BE2C (cell line): Measurements from ENCODE around the gene RGN.
"Not testable (repeated sequence)": the region's sequence is repeated elsewhere in the genome, so short reads cannot be mapped to it uniquely, and the experiment has no call there.

Experiments used
- DNase-seq: peaks from one replicate; pipeline ENCODE4 v3.0.0-alpha.2; 2020
- H3K27me3 ChIP-seq: fragments of 250-450 bp; sonication (Bioruptor Pico); 2 replicates; pipeline ENCODE4 v1.5.1; 2020; ENCODE audit warnings: mild to moderate bottlenecking
- H3K36me3 ChIP-seq: fragments of 250-450 bp; sonication (Bioruptor Pico); 2 replicates; pipeline ENCODE4 v1.5.1; 2020; ENCODE audit warnings: mild to moderate bottlenecking
- H3K4me1 ChIP-seq: fragments of 250-450 bp; sonication (Bioruptor Pico); 2 replicates; pipeline ENCODE4 v1.5.1; 2020
- H3K4me3 ChIP-seq: 2 replicates; pipeline ENCODE4 v1.5.1; 2011; ENCODE audit warnings: low read depth, low read length
- H3K9me3 ChIP-seq: fragments of 250-450 bp; sonication (Bioruptor Pico); 2 replicates; pipeline ENCODE4 v1.5.1; 2020
- TF ChIP-seq, protein P1 (sequence below): IDR thresholded peaks from 2 replicates; pipeline ENCODE4 v1.5.1; 2012; ENCODE audit warnings: mild to moderate bottlenecking, low read depth, low read length

Gene RGN

DNA sequence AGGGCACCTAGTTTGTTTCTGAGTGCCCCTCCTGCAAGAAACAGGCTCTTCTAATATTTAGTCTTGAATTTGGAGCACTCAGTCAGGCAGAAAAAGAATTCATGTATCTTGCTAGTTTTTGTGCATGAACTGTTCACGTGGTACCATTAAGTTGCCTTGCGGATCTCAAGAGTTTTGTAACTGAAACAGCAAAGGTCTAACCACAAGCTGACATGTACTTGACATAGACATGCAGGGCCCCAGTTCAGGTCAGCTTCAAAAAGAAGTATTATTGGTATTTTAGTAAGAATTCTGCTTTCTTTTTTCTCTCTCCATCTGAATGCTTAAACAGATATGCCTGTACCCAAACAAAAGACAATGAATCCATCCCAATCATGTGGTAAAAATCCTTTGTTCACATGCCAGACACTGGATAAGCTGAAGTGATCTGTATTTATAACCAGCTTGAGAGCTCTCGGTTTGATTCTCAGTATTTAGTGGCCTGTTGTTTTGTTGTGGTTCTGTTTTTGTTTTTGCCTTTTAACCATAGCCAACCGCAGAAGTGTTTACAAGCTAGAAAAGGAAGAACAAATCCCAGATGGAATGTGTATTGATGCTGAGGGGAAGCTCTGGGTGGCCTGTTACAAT, 13.0 kb downstream of the RGN start:
- H3K4me1 ChIP-seq: no peaks in the 10 kb centered on the region
- TF ChIP-seq, protein P1, sequence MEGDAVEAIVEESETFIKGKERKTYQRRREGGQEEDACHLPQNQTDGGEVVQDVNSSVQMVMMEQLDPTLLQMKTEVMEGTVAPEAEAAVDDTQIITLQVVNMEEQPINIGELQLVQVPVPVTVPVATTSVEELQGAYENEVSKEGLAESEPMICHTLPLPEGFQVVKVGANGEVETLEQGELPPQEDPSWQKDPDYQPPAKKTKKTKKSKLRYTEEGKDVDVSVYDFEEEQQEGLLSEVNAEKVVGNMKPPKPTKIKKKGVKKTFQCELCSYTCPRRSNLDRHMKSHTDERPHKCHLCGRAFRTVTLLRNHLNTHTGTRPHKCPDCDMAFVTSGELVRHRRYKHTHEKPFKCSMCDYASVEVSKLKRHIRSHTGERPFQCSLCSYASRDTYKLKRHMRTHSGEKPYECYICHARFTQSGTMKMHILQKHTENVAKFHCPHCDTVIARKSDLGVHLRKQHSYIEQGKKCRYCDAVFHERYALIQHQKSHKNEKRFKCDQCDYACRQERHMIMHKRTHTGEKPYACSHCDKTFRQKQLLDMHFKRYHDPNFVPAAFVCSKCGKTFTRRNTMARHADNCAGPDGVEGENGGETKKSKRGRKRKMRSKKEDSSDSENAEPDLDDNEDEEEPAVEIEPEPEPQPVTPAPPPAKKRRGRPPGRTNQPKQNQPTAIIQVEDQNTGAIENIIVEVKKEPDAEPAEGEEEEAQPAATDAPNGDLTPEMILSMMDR: no peak
- DNase-seq: no peak
- no peaks in the 10 kb centered on the region for H3K36me3 ChIP-seq
- no peaks in the 10 kb centered on the region for H3K9me3 ChIP-seq
- no peak overlapping the region for H3K4me3 ChIP-seq
- H3K27me3 ChIP-seq: no peaks in the 10 kb centered on the region

DNA sequence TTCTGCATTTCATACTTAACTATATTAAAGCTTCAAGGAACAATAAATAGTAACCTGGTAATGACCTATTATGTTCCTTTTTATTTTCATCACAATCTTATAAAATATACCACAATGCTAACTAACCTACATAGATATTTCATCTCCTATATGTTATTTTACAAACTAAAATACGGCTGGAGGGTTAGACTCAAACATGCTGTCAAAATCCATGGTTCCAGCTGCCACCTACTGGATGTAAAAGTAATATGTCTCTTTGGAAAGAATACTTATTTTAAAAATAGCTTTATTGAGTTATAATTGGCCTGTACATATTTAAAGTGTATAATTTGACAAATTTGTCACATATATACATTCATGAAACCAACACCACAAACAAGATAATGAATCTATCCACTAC, 15.0 kb downstream of the RGN start:
- no peaks in the 10 kb centered on the region for H3K9me3 ChIP-seq
- H3K27me3 ChIP-seq: no peaks in the 10 kb centered on the region
- H3K36me3 ChIP-seq: no peaks in the 10 kb centered on the region
- no peaks in the 10 kb centered on the region for H3K4me1 ChIP-seq
- H3K4me3 ChIP-seq: no peak overlapping the region
- peak; percentile 15 for DNase-seq
- TF ChIP-seq, protein P1: peak; percentile 50

DNA sequence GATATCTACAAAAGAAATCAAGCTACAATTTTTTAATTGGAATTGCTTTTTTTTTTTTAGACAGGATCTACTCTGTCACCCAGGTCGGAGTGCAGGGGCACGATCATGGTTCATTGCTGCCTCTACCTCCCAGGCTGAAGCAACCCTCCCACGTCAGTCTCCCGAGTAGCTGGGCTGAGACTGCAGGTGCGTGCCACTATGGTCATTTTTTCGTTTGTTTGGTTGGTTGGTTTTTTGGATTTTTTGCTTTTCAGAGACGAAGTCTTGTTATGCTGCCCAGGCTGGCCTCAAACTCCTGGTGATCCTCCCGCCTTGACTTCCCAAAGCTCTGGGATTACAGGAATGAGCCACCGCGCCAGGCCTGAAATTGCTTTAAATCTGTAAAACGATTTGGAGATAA, 15.6 kb downstream of the RGN start:
- Histone ChIP-seq H3K4me1 (no peaks in the 10 kb centered on the region), H3K4me3 (no peak overlapping the region), H3K27me3 (no peaks in the 10 kb centered on the region), H3K9me3 (no peaks in the 10 kb centered on the region), H3K36me3 (no peaks in the 10 kb centered on the region)
- DNase-seq: no peak
- TF ChIP-seq, protein P1: no peak

DNA sequence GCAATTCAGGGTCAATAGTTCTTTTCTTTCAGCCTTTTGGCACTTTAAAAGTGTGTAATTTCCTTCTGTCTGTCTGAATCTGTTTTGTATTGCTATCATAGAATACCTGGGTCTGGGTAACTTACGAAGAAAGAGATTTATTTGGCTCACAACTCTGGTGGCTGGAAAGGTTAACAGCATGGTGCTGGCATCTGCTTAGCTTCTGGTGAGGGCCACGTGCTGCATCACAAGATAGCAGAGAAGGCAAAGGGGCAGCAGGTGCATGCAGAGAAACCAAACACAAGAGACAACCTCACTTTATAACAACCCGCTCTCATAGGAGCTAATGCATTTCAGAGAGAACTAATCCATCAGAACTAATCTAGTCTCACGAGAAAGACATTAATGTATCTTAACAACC, 18.8 kb downstream of the RGN start:
- DNase-seq: no peak
- Histone ChIP-seq H3K4me3 (no peak overlapping the region), H3K9me3 (no peaks in the 10 kb centered on the region), H3K4me1 (no peaks in the 10 kb centered on the region), H3K36me3 (no peaks in the 10 kb centered on the region), H3K27me3 (no peaks in the 10 kb centered on the region)
- TF ChIP-seq, protein P1: no peak

DNA sequence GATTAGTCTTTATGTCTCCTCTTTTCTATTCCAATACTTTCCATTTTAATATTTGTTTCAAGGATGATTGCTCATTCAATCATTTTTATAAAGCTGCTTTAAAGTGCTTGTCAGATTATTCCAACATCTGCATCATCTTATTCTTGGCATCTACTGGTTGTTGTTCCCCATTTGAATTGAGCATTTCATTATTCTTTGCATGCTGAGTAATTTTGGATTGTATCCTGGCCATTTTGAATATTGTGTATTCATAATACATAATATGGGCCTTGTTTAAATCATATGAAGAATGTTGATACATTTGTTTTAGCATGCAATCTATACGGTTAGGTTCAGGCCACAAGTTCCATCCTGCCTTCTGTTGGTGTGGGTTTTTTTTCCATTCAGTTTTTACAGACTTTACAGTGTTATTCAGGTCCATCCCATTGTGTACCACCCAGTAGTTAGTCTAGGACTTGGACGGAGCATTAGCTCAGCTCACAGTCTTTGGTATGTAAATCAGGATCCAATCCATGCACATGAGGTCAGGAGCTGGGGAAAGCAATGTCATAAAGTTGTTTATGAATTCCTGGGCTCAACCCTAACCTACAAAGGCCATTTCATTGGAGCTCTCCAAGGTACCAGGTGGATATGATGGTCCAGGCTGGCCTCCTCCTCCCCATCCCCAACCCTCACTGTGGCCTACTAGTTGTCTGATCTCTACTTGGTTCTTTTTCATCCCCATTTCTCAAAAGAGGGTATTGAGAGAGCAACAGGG, 20.3 kb downstream of the RGN start:
- DNase-seq: no peak
- no peaks in the 10 kb centered on the region for H3K36me3 ChIP-seq
- H3K4me3 ChIP-seq: no peak overlapping the region
- H3K27me3 ChIP-seq: no peaks in the 10 kb centered on the region
- H3K4me1 ChIP-seq: no peaks in the 10 kb centered on the region
- TF ChIP-seq, protein P1: no peak
- no peaks in the 10 kb centered on the region for H3K9me3 ChIP-seq

DNA sequence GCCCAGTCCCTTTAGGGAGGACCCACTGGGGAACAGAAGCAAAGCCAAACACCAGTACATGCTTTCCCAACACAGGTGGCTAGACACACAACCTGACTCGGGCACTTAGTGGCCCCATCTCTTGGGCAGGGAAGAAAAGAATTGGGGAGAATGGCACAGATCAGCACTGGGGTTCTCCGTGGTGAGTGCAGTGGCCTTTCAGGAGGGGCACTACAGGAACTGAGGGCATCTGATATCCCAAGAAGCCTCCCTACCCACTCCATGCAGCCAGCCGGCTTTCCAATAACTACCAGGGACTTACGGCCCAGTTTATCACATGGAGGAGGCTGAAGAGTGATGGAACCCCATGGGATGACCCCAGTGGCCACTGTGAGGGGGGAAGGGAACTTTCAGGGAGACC, 23.0 kb downstream of the RGN start:
- TF ChIP-seq, protein P1: no peak
- no peaks in the 10 kb centered on the region for H3K4me1 ChIP-seq
- H3K27me3 ChIP-seq: no peaks in the 10 kb centered on the region
- no peak overlapping the region for H3K4me3 ChIP-seq
- no peaks in the 10 kb centered on the region for H3K36me3 ChIP-seq
- H3K9me3 ChIP-seq: no peaks in the 10 kb centered on the region
- DNase-seq: no peak

DNA sequence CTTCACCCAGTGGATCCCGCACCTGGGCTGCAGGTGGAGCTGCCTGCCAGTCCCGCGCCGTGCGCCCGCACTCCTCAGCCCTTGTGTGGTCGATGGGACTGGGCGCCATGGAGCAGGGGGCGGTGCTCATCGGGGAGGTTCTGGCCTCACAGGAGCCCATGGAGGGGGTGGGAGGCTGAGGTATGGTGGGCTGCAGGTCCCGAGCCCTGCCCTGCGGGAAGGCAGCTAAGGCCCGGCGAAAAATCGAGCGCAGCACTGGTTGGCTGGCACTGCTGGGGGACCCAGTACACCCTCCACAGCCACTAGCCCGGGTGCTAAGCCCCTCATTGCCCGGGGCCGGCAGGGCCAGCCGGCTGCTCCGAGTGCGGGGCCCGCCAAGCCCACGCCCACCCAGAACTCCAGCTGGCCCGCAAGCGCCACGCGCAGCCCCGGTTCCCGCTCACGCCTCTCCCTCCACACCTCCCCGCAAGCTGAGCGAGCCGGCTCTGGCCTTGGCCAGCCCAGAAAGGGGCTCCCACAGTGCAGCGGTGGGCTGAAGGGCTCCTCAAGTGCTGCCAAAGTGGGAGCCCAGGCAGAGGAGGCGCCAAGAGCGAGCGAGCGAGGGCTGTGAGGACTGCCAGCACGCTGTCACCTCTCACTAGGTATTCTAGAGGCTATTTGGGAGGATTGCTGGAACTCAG, 32.8 kb downstream of the RGN start:
- H3K4me1 ChIP-seq, H3K9me3 ChIP-seq, H3K36me3 ChIP-seq, H3K27me3 ChIP-seq, H3K4me3 ChIP-seq, DNase-seq: not testable (repeated sequence)
